Measurements from ENCODE around the gene DNAJB6. TPM values are rescaled to one million over a fixed set of nuclear protein-coding genes. Genes with fewer than 3 reads are reported as not detected.

DNAJB6 gene
- total and polyA plus RNA-seq, 8 donors = 48.7 to 233 (median 65.4) TPM

GRCh38 chr7:157441023-157441399 is 104.2 kb downstream of the DNAJB6 start:
- H3K27me3 ChIP-seq = peaks cover 0 to 14% (median 0%) of the 10 kb centered on the region in 3 donors
- H3K27ac ChIP-seq = no peak overlapping the region
- no peak overlapping the region for H3K4me3 ChIP-seq
- no peaks in the 10 kb centered on the region for H3K36me3 ChIP-seq
- H3K9me3 ChIP-seq = no peaks in the 10 kb centered on the region
- no peaks in the 10 kb centered on the region for H3K4me1 ChIP-seq
- TF ChIP-seq EP300 (IDR thresholded peaks at IDR 0.05) (no peak), POLR2AphosphoS5 (IDR thresholded peaks at IDR 0.05) (no peak), POLR2A (IDR thresholded peaks at IDR 0.05) (no peak)
- TF ChIP-seq, protein P1, sequence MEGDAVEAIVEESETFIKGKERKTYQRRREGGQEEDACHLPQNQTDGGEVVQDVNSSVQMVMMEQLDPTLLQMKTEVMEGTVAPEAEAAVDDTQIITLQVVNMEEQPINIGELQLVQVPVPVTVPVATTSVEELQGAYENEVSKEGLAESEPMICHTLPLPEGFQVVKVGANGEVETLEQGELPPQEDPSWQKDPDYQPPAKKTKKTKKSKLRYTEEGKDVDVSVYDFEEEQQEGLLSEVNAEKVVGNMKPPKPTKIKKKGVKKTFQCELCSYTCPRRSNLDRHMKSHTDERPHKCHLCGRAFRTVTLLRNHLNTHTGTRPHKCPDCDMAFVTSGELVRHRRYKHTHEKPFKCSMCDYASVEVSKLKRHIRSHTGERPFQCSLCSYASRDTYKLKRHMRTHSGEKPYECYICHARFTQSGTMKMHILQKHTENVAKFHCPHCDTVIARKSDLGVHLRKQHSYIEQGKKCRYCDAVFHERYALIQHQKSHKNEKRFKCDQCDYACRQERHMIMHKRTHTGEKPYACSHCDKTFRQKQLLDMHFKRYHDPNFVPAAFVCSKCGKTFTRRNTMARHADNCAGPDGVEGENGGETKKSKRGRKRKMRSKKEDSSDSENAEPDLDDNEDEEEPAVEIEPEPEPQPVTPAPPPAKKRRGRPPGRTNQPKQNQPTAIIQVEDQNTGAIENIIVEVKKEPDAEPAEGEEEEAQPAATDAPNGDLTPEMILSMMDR (IDR thresholded peaks at IDR 0.05) = no peak
- intact Hi-C loops (cut with DNase I; ENCODE audit: low total_unique reads) = no loop called here
- no peak for DNase-seq
- WGBS, 5 donors = 91 to 92% (median 92%) methylated on average over 16 to 17 of the region's 17 CpGs

DNA sequence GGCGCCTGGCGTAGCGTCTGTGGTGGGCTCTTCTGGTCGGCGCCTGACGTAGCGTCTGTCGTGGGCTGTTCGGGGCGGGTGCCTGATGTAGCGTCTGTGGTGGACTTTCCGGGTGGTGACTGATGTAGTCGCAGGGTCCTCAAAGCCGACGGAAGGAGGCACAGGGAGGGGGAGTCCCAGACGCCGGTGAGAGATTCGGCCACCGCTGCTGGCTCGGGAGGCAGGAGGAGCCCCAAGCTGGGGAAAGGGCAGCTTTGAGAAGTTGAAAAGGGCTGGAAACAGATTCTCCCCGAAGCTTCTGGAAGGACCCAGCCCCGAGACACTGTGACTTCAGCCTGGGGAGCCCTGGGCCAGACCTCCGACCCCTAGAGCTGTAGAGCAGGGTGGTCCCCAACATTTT is 105.7 kb downstream of the DNAJB6 start:
- Histone ChIP-seq H3K27ac (no peak overlapping the region), H3K4me3 (no peak overlapping the region), H3K27me3 (peaks cover 0 to 14% (median 0%) of the 10 kb centered on the region in 3 donors), H3K9me3 (no peaks in the 10 kb centered on the region), H3K36me3 (no peaks in the 10 kb centered on the region), H3K4me1 (no peaks in the 10 kb centered on the region)
- DNase-seq = peak in 1 of 2 donors; percentile 16
- intact Hi-C loops (cut with DNase I; ENCODE audit: low total_unique reads) = no loop called here
- 93 to 96% (median 95%) methylated on average over 22 to 23 of the region's 23 CpGs for WGBS, 5 donors
- TF ChIP-seq, protein P1 (IDR thresholded peaks at IDR 0.05) = no peak

DNA sequence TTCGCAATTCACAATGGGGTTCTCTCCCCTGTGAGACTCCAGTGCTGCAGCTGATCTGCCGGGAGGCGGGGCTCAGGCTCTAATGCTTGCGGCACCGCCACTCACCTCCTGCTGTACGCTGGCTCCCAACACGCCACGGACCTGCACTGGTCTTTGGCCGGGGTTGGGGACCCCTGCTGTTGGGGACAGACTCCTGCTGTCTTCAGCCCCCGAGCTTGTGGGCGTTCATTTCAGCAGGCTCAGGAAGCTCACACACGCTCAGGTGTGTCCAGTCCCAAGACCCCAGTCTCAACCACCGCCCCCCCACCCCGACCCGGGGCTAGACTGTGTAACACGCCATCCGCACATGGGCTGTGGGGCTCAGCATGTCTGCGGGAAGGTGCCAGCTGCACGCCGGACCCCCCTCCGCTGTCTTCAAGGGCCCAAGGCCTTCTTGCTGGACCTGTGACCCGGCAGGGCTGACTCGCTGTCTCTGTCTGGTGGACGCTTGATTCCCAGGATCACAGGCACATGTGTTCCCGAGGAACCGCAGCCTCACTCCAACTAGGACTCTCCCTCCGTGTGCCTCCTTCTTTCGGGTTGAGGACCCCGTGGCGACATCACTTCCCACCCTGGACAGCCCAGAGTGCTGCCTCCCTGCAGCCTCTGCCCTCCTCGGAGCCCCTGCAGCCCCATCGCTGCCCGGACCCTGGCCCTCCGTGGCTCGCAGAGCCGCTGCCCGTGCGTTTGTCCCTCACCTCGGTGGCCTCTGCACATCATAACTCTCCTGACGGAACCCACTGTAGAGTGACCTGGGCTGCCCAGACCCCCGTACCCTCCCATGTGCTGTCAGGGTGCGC is 106.4 kb downstream of the DNAJB6 start:
- intact Hi-C loops (cut with DNase I; ENCODE audit: low total_unique reads) = no loop called here
- peaks cover 0 to 11% (median 0%) of the 10 kb centered on the region in 3 donors for H3K27me3 ChIP-seq
- H3K4me3 ChIP-seq = no peak overlapping the region
- H3K36me3 ChIP-seq = no peaks in the 10 kb centered on the region
- TF ChIP-seq EP300 (IDR thresholded peaks at IDR 0.05) (no peak), POLR2AphosphoS5 (IDR thresholded peaks at IDR 0.05) (no peak), POLR2A (IDR thresholded peaks at IDR 0.05) (no peak)
- TF ChIP-seq, protein P1 (IDR thresholded peaks at IDR 0.05) = no peak
- H3K4me1 ChIP-seq = no peaks in the 10 kb centered on the region
- no peak overlapping the region for H3K27ac ChIP-seq
- peak in 1 of 2 donors; percentile 24 for DNase-seq
- WGBS, 5 donors = 89 to 92% (median 91%) methylated on average over 32 to 42 of the region's 42 CpGs
- no peaks in the 10 kb centered on the region for H3K9me3 ChIP-seq

DNA sequence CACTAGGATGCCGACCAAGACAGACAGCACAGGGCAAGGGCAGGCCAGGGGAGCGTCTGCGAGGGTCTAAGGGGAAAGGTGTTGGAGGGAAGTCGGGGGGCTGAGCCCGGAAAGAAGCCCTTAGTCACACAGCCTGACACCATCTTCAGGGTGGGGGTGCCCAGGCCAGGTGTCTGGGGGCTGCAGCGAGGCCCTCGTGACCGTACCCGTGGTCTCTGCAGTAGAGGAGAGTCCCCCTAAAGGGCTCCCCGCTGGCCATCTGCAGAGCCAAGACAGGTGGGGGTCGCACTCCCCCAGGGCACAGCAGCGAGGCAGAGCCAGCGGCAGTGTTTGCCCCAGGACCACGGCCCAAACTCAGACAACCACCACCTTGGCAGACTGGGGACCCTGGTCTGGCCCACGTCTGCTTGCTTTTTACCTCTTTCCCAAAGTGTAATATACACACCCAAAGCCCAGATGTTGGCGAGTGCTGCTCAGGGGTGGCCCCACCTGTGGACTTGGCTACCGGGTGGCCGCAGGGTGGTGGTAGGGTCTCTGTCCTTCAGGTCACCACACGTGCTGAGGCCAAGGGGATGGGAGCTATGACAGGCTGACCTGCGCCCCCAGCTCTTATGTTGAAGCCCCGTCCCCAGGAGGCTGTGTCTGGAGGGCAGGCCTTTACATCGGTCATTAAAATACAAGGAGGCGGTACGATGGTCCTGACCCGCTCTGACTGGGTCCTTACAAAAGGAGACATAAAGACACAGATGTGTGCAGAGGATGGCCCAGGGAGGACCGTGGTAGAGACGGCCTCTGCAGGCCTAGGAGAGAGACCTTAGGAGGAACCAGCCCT is 107.4 kb downstream of the DNAJB6 start:
- WGBS, 5 donors = 84 to 88% (median 87%) methylated on average over 27 of the region's 27 CpGs
- Histone ChIP-seq H3K36me3 (no peaks in the 10 kb centered on the region), H3K27me3 (peaks cover 0 to 2% (median 0%) of the 10 kb centered on the region in 3 donors), H3K4me1 (no peaks in the 10 kb centered on the region), H3K9me3 (no peaks in the 10 kb centered on the region), H3K27ac (no peak overlapping the region), H3K4me3 (no peak overlapping the region)
- TF ChIP-seq POLR2AphosphoS5 (IDR thresholded peaks at IDR 0.05) (no peak), EP300 (IDR thresholded peaks at IDR 0.05) (no peak), POLR2A (IDR thresholded peaks at IDR 0.05) (no peak)
- TF ChIP-seq, protein P1 (IDR thresholded peaks at IDR 0.05) = no peak
- DNase-seq = no peak
- intact Hi-C loops (cut with DNase I; ENCODE audit: low total_unique reads) = no loop called here

Measured in stomach (tissue), 9 donors.